GM10266 (cell line): ENCODE measurements around the gene TSEN15.

ENCODE experiments used
- DNase-seq: peaks from one replicate; pipeline ENCODE4 v3.0.0; 2012; ENCODE audit errors: extremely low spot score
- TF ChIP-seq, protein P1 (sequence below): IDR thresholded peaks from 2 replicates; pipeline ENCODE4 v1.5.1; 2012; ENCODE audit warnings: mild to moderate bottlenecking, low read depth; ENCODE audit not compliant: control insufficient read depth, insufficient read depth; ENCODE audit errors: missing control alignments

Gene TSEN15

DNA sequence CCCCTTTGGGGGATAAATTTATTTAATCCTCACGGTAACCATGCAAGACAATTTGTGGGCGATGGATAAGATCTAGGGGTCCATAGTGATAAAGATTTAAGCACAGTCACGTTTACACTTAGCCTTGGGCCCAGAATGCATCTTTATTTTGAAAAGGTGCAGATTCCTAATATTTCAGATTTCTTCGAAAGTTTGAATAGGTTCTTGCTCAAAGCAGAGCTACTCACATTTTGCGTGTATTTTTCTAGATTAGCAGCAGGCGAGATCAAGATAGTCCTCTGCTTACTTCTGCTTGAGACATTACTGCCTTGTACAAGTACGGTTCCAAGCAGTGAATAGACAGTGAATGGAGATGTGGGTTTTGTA lies 647 bp downstream of the TSEN15 start:
- no peak for DNase-seq
- TF ChIP-seq, protein P1, sequence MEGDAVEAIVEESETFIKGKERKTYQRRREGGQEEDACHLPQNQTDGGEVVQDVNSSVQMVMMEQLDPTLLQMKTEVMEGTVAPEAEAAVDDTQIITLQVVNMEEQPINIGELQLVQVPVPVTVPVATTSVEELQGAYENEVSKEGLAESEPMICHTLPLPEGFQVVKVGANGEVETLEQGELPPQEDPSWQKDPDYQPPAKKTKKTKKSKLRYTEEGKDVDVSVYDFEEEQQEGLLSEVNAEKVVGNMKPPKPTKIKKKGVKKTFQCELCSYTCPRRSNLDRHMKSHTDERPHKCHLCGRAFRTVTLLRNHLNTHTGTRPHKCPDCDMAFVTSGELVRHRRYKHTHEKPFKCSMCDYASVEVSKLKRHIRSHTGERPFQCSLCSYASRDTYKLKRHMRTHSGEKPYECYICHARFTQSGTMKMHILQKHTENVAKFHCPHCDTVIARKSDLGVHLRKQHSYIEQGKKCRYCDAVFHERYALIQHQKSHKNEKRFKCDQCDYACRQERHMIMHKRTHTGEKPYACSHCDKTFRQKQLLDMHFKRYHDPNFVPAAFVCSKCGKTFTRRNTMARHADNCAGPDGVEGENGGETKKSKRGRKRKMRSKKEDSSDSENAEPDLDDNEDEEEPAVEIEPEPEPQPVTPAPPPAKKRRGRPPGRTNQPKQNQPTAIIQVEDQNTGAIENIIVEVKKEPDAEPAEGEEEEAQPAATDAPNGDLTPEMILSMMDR, result no peak

- DNase-seq, result no peak
- TF ChIP-seq, protein P1, result no peak
Measured at GRCh38 chr1:184052750-184053149, 1.2 kb downstream of the TSEN15 start.

GRCh38 chr1:184053881-184054280 lies 2.4 kb downstream of the TSEN15 start:
- no peak for DNase-seq
- TF ChIP-seq, protein P1, result no peak

DNA sequence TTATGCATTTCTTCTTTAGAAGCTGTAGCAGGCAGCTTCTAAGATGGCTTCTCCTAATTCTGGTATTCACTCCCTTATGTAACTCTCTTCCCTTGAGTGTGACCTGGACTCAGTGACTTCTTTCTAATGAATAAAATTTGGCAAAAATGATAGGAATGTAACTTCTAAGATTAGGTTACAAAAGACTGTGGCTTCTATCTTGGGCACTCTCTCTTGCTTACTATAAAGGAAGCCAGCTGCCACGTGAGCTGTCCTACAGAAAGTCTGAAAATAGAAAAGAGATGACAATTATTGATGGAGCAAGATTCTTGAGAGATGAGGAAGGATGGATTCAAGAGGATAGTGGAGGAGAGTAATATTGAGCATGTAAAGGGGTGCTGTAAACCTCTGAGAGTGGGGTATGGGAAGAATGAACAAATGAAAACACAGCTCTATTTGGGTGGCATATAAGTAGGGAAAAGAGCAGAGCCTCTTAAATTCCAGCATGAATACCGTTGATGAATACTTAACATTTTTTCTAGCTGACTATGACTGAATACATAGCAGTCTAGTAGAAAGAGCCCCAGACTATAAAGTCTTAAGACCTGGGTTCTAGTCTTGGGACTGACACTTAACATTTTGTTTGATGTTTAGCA lies 5.5 kb downstream of the TSEN15 start:
- no peak for DNase-seq
- TF ChIP-seq, protein P1, result no peak

- TF ChIP-seq, protein P1, result no peak
- DNase-seq, result no peak
Measured at GRCh38 chr1:184059887-184060286, 8.4 kb downstream of the TSEN15 start.

- no peak for DNase-seq
- TF ChIP-seq, protein P1, result no peak
Measured at GRCh38 chr1:184060316-184060715, 8.8 kb downstream of the TSEN15 start.

DNA sequence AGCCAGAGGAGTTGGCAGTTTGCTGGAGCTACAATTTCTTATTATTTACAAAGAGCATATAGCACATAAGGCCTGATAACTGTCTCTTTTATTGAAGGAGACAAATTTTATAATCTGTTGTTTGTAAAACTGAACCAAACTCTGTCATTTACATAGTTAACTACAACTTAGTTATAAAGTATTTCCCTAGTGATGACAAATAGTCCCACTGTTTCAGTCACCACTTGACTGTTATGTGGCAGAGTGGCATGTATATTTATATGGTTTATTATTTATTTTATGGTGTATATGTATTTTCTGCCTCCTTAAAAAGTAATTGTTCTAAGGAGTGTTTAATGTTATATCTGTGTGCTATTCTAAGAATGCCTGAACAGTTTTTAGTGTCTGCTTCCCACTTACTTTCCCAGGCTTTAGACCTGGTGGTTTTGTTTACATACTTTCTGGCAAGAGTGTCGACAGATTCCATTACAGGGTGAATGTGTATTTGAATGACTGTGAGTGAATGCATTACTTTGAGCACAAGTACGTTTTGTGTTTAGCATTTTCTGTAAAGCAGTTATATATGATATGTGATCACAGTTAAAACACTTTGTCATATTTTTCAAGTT lies 10.0 kb downstream of the TSEN15 start:
- TF ChIP-seq, protein P1, result no peak
- DNase-seq, result no peak
